Putamen (tissue), 1 donor: Measurements from ENCODE around the gene MAB21L3.
"Not testable (repeated sequence)": the region's sequence is repeated elsewhere in the genome, so short reads cannot be mapped to it uniquely, and the experiment has no call there.

Source experiments
- DNase-seq: peaks from one replicate; pipeline ENCODE4 v3.0.0-alpha.2; 2016; ENCODE audit warnings: low spot score

MAB21L3 gene

GRCh38 chr1:116138277-116138792 is 27.1 kb downstream of the MAB21L3 start:
- no peak for DNase-seq

- no peak for DNase-seq
Measured at GRCh38 chr1:116139592-116140134, 28.5 kb downstream of the MAB21L3 start.

GRCh38 chr1:116144151-116144550 is 33.0 kb downstream of the MAB21L3 start:
- no peak for DNase-seq

GRCh38 chr1:116146447-116147113 is 35.4 kb downstream of the MAB21L3 start:
- not testable (repeated sequence) for DNase-seq

- no peak for DNase-seq
Measured at GRCh38 chr1:116147114-116147510, 35.9 kb downstream of the MAB21L3 start.

- no peak for DNase-seq
Measured at GRCh38 chr1:116147972-116148371, 36.8 kb downstream of the MAB21L3 start.

GRCh38 chr1:116148967-116149366 is 37.8 kb downstream of the MAB21L3 start:
- no peak for DNase-seq

- DNase-seq = no peak
Measured at GRCh38 chr1:116150368-116150767, 39.2 kb downstream of the MAB21L3 start.

GRCh38 chr1:116151739-116152576 is 40.8 kb downstream of the MAB21L3 start:
- DNase-seq = peak; percentile 78

GRCh38 chr1:116152577-116152943 is 41.4 kb downstream of the MAB21L3 start:
- no peak for DNase-seq

GRCh38 chr1:116152950-116153691 is 41.9 kb downstream of the MAB21L3 start:
- no peak for DNase-seq

- no peak for DNase-seq
Measured at GRCh38 chr1:116153692-116154031, 42.5 kb downstream of the MAB21L3 start.

- no peak for DNase-seq
Measured at GRCh38 chr1:116154536-116154935, 43.3 kb downstream of the MAB21L3 start.

- DNase-seq = no peak
Measured at GRCh38 chr1:116157096-116157495, 45.9 kb downstream of the MAB21L3 start.

- no peak for DNase-seq
Measured at GRCh38 chr1:116159177-116159576, 48.0 kb downstream of the MAB21L3 start.

GRCh38 chr1:116159611-116160010 is 48.4 kb downstream of the MAB21L3 start:
- peak; percentile 29 for DNase-seq

GRCh38 chr1:116161390-116161789 is 50.2 kb downstream of the MAB21L3 start:
- DNase-seq = no peak

GRCh38 chr1:116161877-116162390 is 50.7 kb downstream of the MAB21L3 start:
- no peak for DNase-seq

GRCh38 chr1:116163533-116163932 is 52.3 kb downstream of the MAB21L3 start:
- no peak for DNase-seq

GRCh38 chr1:116164150-116164549 is 53.0 kb downstream of the MAB21L3 start:
- DNase-seq = no peak

GRCh38 chr1:116164604-116165368 is 53.6 kb downstream of the MAB21L3 start:
- no peak for DNase-seq
